Measurements from ENCODE around the gene AGXT.

The AGXT gene

DNA sequence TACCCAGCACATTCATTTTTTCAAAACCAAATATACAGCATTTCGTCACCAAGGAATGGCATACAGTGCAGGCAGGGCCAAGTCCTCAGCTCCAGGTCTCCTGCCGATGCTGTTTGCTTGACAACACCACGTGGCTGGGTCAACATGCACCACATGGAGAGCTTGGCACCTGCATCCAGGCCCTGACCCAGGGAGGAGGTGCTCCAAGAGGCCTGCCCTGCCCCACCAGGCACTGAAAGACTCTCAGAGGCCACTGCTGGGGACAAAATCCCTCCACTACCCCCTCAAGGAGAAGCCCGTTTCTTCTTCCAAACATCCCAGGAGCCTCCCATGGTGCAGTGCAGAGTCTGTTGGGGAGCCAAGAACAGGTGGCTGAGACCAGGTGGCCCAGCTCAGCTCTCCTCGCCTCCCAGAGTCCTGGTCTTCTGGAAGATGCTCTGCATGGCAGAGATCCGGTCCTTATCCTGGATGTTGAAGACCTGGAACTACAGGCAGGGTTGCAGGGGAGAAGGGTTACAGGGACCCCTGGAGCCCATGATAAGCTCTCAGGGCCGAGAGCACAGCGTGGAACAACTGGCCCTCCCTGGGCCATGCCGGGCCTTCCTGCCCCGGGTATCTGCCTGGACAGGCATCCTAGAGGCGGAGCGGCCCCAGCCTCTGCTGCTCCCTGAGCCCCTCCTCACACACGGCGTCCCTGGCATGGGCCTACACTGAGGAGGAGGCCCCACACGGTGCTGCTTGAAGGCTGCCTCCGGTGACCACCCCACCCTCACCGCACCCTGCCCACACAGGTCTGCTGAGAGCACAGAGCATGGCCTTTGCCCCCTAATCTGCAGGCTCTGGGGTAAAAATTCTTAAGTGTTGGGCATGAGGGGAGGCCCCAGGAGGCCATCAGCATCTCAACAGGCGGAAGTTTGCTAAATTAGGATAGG, 18.3 kb downstream of the AGXT start:
- DNase-seq (ENCODE audit: low read depth), result no peak

- DNase-seq (ENCODE audit: low read depth), result no peak
These were observed 19.0 kb downstream of the AGXT start for GRCh38 chr2:240887631-240888030.

DNA sequence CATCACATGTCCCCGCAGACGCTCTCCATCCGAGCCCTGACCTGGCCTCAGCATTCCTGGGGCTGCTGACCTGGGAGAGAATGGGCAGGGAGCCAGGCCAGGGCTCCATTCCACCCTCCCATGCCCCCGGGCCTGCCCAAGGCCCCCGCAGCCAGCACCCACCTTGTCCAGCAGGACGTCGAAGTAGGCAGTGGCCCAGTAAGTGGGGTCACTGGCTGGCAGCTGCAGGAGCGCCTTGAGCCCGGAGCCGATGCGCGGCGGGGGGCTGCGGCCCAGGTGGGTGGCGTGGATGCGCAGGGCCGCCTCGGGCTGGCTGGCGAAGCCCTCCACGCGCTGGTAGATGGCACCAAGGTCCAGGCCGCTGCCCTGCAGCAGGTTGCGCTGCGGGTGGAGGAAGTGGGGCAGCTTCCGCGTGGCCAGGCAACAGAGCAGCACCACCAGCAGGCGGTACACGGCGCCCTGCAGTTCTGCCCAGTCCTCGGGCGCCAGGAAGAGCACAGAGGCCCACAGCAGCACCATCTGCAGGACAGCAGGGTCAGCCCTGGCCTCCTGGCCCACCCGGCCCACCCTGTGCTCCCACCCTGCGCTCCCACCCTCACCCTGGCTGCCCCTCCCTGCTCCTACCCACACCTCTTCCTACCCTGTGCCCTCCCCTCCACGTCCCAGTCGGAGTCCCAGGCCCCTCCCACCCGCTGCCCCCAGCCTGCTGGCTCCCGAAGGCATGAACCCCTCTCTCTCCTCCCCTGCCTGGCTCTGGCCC, 19.7 kb downstream of the AGXT start:
- DNase-seq (ENCODE audit: low read depth), result no peak

DNA sequence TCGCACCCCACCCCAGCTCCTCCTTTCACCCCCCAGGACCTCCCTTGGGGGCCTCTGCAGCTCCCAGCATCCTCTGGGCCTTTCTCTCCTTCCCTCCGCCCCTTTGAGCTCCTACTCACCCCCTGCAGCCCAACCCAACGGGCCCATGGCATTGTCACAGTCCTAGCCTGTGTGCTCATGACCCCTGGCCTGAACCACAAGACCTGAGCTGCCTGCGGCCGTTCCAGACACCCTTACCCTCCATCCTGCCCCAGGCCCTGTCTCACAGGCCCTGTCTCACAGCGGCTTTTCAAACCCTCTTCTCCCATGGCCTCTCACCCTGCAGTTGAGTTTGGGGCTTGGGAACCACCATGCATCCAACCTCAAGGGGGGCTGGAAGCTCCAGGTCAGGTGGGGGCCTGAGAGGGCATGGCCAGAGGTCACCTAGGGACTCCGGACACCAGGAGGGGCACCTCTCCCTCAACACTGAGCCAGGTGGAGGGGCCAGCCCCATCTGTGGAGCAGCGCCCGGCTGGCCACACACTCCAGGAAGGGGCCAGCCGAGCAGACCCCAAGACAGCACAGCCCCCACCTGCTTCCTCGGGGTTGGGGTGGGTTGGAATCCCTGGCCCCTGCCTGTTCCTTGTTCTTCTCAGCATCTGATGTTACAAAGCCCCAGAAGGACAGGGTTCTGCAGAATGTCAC, 20.4 kb downstream of the AGXT start:
- no peak for DNase-seq (ENCODE audit: low read depth)

- no peak for DNase-seq (ENCODE audit: low read depth)
These were observed 21.3 kb downstream of the AGXT start for GRCh38 chr2:240889601-240890560.

DNA sequence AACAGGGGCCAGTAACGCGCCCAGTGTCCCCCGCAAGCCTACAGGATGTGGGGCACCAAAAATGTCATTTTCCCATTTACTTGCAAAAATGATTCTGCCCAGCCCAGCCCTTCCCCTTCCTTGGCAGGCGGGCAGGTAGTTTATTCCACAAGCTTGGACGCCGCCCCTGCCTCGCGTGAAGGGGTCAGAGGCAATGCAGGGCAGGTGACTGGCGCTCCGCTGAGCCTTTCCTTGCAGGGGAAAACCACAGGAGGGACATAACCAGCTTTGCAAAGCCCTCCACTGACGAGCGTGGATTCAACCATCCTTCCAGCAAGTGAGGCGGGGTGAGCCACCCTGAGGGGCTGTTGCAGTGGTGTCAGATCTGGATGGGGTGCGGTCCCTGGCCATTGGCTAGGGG, 22.1 kb downstream of the AGXT start:
- no peak for DNase-seq (ENCODE audit: low read depth)

GRCh38 chr2:240891492-240892340, 23.1 kb downstream of the AGXT start:
- no peak for DNase-seq (ENCODE audit: low read depth)

- no peak for DNase-seq (ENCODE audit: low read depth)
These were observed 23.7 kb downstream of the AGXT start for GRCh38 chr2:240892356-240892755.

DNA sequence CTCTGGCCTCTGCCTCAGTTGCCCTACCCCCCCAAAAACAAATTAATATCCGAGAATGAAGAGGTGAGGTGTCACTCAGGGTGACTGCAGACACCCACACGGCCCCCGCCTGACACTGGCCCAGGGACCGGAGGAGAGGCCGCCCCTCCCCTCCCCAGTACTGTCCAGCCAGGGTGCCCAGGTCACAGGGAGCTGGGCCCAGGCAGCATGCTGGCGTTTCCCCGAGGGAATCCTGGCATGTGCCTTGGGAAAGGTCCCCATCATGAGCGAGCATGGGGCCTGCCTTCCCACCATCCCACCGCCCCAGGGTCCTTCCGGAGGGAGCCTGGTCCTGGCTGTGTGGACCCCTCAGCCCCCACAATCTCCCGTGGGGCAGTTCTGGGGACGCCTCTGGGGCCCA, 24.3 kb downstream of the AGXT start:
- no peak for DNase-seq (ENCODE audit: low read depth)

DNA sequence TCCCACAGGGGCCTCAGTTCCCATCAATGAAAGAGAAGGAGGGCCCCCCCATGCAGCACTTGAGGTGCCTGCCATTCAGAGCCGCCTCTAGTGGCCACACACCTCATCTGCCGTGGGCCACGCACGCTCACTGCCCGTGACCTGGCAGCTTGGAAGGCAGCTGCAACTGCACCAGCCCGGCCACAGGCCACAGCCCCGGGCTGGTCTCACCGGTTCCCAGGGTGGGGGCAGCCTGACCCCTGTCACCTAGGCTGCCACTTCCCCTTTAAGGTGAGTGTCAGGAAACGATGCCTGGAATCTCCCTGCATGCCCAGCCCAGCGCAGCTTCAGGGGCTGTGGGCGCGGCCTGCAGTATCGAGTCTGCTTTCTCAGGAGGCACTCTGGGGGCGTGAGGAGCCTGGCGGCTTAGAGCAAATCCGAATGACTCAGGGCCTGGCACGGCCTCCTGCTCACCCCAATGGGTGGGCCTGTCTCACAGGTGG, 24.8 kb downstream of the AGXT start:
- DNase-seq (ENCODE audit: low read depth), result peak; percentile 17

GRCh38 chr2:240894006-240894405, 25.4 kb downstream of the AGXT start:
- DNase-seq (ENCODE audit: low read depth), result no peak

DNA sequence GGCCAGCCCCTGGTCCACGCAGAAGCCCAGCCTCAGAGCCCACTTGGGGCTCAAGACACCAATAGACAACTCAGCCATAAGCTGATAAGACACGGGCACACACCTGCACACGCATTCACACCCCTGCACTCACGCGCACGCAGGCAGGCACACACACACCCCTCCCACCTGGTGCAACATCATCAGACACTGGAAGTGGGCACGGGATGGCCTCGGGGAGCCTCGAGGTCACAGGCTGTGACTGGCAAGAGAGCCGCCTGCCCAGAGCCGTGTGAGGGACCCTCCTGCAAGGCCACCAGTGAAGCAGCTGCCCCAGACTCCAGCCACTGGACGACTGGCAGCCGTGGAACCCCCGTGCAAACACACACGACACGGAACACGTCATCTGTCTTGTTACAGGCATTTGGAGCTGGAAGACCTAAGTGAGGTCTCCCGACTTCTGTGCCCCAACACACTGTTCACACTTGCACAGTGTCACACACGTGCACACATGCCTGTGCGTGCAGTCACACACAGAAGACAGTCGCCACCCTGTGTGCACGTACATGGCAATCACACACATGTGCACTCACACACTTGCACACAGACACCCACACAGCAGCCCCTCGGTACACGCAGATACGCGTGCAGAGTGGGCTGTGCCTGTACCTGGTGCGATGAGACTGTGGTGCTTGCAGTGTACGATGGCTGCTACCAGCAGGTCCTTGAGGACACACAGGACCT, 26.4 kb downstream of the AGXT start:
- no peak for DNase-seq (ENCODE audit: low read depth)

DNA sequence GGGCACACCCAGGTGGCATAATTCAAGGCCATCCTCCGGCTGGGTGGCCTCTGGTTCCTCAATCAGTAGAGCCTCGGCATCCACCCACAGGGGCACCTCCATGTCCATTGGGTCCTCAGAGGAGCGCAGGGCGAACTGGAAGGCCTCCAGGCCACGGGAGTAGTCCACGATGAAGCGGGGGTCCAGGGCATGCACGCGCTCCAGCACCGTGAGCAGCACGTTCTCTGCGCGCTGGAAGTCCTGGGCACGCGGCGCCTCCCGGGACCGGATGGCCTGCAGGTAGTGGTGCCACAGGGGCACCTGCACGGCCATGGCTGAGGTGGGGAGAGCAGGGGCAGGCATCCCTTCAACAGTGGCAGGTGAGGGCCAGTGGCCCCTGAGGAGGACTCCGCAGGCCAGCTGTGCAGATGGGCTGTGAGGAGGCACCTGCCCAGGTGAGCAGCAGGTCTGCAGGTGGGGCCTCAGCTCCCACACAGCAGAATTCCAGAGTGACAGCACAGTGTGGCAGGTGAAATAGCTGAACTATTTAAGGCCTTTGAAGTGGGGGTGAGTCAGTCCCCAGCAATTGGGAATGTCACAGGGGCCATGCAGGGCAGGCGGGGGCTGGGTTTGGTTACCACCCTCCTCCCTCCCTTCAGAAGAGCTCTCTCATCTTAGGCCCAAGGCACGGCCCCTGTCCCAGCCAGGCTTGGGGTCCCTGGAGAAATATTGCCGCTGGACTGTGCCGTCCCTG, 27.2 kb downstream of the AGXT start, which contains the start of gene MAB21L4:
MAB21L4 (minus strand) TSS at position 501 of the 733 bp plus-strand sequence; CDS start at position 342, 159 bp downstream.
- DNase-seq (ENCODE audit: low read depth), result no peak

GRCh38 chr2:240896394-240896793, 27.8 kb downstream of the AGXT start:
- no peak for DNase-seq (ENCODE audit: low read depth)

DNA sequence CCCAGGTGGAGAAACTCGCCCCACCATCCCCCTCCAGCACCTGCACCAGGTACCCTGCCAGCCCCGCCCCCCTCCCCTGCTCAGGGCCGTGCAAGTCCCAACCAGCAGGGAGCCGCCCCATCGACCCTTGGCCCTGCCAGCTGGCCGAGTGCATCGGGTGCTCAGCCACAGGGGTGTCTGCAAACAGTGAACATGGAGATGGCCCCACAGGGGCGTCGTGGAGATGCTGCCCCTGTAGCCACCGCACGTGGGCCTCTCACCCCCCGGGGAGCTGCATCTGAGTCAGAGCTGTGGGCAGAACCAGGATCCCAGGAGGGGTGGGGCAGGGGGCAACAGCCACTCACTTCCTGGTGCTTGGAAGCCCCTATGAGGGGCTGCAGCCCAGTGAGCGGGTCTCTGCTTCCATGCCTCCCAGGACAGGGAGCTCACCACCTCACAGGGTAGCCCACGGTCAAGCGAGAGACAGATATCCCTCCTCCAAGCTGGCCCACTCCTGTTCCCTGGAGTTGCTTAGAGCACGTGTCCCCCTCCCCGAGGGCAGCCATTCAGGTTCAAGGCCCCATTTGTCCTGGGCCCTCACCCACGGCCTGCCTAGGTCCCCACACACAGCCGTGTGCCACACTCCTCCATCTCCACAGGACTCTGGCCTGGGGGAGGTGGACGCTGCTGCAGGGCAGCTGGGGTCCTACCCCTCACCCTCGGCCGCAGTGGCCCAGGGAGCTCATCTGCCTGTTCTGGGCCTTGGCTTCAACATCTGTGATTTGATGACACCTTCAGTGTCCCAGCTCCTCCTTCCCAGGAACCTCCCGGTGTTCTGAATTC, 28.5 kb downstream of the AGXT start:
- no peak for DNase-seq (ENCODE audit: low read depth)

DNA sequence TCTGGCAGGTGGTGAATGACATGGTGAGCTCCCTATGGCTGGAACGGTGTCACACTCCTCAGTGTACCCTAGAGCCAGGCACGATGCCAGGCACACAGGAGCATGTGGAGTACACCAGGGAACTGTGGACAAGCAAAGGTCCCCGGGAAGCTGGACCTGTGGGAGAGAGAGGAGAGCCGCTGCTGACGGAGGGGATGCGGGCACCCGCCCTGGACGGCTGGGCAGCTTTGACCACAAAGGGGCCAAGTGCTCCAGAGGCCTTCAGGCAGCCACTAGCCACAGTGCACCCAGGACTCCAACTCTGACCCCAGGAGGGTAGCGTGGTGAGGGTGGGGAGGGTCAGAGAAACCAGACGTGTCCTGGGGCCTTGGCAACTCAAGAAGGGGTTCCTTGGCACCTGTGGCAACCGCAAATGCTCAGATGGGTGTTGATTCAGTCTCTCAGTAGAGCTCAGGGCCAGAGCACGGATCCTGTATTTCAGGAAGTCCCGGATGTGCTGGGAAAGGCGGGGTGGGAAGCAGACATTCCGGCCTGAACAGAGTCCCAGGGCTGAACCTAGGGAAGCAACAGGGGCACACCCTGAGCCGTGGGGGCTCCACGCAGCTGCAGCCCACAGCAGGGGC, 29.6 kb downstream of the AGXT start:
- DNase-seq (ENCODE audit: low read depth), result no peak

DNA sequence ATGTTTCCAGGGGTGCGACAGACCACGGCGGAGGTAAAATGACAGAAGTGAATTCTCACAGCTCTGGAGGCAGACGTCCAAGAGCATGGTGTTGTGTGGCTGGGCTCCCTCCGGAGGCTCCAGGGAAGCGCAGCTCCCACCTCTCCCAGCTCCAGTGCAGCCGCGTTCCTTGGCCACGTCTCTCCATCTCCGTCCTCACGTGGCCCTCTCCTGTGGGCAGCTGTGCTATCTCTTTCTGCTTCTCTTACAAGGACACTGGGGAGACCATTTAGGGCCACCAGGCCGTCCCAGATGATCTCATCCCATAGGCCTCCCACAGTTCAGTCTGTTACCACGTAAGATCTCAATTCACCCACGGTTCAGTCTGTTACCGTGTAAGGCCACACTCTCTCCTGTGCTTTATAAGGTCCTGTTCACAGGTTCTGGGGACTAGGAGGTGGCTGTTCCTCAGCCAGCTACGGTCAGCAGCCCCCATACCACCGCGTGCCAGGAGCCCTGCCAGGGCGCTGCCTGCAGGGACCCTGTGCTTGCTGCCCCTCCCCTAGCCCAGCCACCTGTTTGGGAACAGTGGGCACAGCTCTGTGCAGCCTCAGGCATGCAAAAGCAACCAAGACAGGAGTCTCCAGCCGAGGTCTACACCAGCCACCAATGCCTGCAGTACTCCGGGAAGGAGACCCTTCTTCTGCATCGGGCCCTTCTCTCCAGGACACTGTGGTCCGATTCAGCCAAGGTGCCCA, 30.3 kb downstream of the AGXT start:
- DNase-seq (ENCODE audit: low read depth), result no peak

Data from activated T-cell treated with anti-CD3 and anti-CD28 coated beads for 1 hour (primary cell).